Muscle of leg (tissue), 11 donors: Measurements from ENCODE around the gene KREMEN1. TPM values are rescaled to one million over a fixed set of nuclear protein-coding genes. Genes with fewer than 3 reads are reported as not detected.

Source experiments
- DNase-seq: peaks from one replicate; pipeline ENCODE4 v3.0.0; 2013
- H3K27ac ChIP-seq: one replicate; pipeline ENCODE4 v1.5.1; 2013; ENCODE audit warnings: mild to moderate bottlenecking, low read length, control low read depth
- H3K27me3 ChIP-seq: one replicate; pipeline ENCODE4 v1.6.1; 2013; ENCODE audit warnings: low read length; ENCODE audit not compliant: control insufficient read depth, insufficient read depth
- H3K36me3 ChIP-seq: one replicate; pipeline ENCODE4 v1.6.1; 2013; ENCODE audit warnings: low read length; ENCODE audit not compliant: control insufficient read depth, insufficient read depth
- H3K4me1 ChIP-seq: one replicate; pipeline ENCODE4 v1.6.1; 2013; ENCODE audit warnings: low read length; ENCODE audit not compliant: control insufficient read depth, insufficient read depth
- H3K4me3 ChIP-seq: one replicate; pipeline ENCODE4 v1.5.1; 2013; ENCODE audit warnings: low read length, control low read depth
- H3K9me3 ChIP-seq: replicated peaks from 2 replicates; pipeline ENCODE4 v1.6.1; 2013; ENCODE audit warnings: low read depth, low read length; ENCODE audit not compliant: control insufficient read depth
- WGBS: methylation state at CpG from one replicate; pipeline ENCODE4 v1.1.5; 2013; ENCODE audit warnings: missing lambda C conversion rate; ENCODE audit not compliant: insufficient coverage; 5-methylcytosine and 5-hydroxymethylcytosine counted together
- polyA plus RNA-seq, 8 donors: library from polyadenylated mRNA; unstranded; fragments of 120-200 nt; gene quantifications; one replicate each; pipeline versions ENCODE4 v1.2.1 to v1.2.3, GENCODE V29; 2013; ENCODE audit warnings: inconsistent platforms in 1 of 8, low replicate concordance in 1 of 8; ENCODE audit not compliant: insufficient read length in 8 of 8, insufficient read depth in 1 of 8
- total RNA-seq: library from RNA; stranded (reverse); fragments of 120-200 nt; gene quantifications from one replicate; pipeline ENCODE4 v1.2.4, GENCODE V29; 2013

The KREMEN1 gene
- total and polyA plus RNA-seq, 9 donors = 44.9 to 96.6 (median 86.6) TPM

GRCh38 chr22:29044657-29045176, 28.1 kb upstream of the KREMEN1 start:
- Histone ChIP-seq H3K9me3 (no peaks in the 10 kb centered on the region), H3K36me3 (peaks cover 64% of the 10 kb centered on the region), H3K27ac (no peak overlapping the region), H3K27me3 (no peaks in the 10 kb centered on the region), H3K4me1 (peaks cover 5% of the 10 kb centered on the region), H3K4me3 (no peak overlapping the region)
- DNase-seq = no peak
- 87% methylated on average over 11 of the region's 13 CpGs for WGBS

GRCh38 chr22:29048822-29049654, 23.8 kb upstream of the KREMEN1 start:
- H3K4me3 ChIP-seq = no peak overlapping the region
- H3K36me3 ChIP-seq = peaks cover 68% of the 10 kb centered on the region
- H3K27me3 ChIP-seq = no peaks in the 10 kb centered on the region
- H3K4me1 ChIP-seq = peaks cover 19% of the 10 kb centered on the region
- no peak for DNase-seq
- H3K9me3 ChIP-seq = no peaks in the 10 kb centered on the region
- 94% methylated on average over 30 of the region's 31 CpGs for WGBS
- H3K27ac ChIP-seq = no peak overlapping the region

DNA sequence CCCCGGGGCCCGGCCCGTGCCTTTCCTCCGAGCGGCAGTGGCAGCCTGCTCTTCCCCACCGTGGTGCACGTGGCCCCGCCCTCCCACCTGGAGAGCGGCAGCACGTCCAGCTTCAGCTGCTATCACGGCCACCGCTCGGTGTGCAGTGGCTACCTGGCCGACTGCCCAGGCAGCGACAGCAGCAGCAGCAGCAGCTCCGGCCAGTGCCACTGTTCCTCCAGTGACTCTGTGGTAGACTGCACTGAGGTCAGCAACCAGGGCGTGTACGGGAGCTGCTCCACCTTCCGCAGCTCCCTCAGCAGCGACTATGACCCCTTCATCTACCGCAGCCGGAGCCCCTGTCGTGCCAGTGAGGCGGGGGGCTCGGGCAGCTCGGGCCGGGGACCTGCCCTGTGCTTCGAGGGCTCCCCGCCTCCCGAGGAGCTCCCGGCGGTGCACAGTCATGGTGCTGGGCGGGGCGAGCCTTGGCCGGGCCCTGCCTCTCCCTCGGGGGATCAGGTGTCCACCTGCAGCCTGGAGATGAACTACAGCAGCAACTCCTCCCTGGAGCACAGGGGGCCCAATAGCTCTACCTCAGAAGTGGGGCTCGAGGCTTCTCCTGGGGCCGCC, 23.1 kb upstream of the KREMEN1 start:
- H3K4me1 ChIP-seq = peaks cover 26% of the 10 kb centered on the region
- no peak overlapping the region for H3K27ac ChIP-seq
- no peak for DNase-seq
- WGBS = 89% methylated on average over 38 of the region's 38 CpGs
- peaks cover 62% of the 10 kb centered on the region for H3K36me3 ChIP-seq
- no peaks in the 10 kb centered on the region for H3K9me3 ChIP-seq
- H3K27me3 ChIP-seq = no peaks in the 10 kb centered on the region
- H3K4me3 ChIP-seq = no peak overlapping the region

GRCh38 chr22:29050457-29050856, 22.4 kb upstream of the KREMEN1 start:
- Histone ChIP-seq H3K27me3 (no peaks in the 10 kb centered on the region), H3K4me3 (no peak overlapping the region), H3K9me3 (no peaks in the 10 kb centered on the region), H3K4me1 (peaks cover 31% of the 10 kb centered on the region), H3K27ac (peak overlapping the region; percentile 3), H3K36me3 (peaks cover 57% of the 10 kb centered on the region)
- no peak for DNase-seq
- WGBS = 87% methylated on average over 24 of the region's 24 CpGs

- Histone ChIP-seq H3K4me1 (peaks cover 42% of the 10 kb centered on the region), H3K27ac (no peak overlapping the region), H3K4me3 (no peak overlapping the region), H3K36me3 (peaks cover 30% of the 10 kb centered on the region), H3K9me3 (no peaks in the 10 kb centered on the region), H3K27me3 (no peaks in the 10 kb centered on the region)
- WGBS = 76% methylated on average over 4 of the region's 8 CpGs
- no peak for DNase-seq
These were observed 19.7 kb upstream of the KREMEN1 start for GRCh38 chr22:29053048-29053702.

- peaks cover 18% of the 10 kb centered on the region for H3K36me3 ChIP-seq
- no peaks in the 10 kb centered on the region for H3K9me3 ChIP-seq
- H3K4me1 ChIP-seq = peaks cover 50% of the 10 kb centered on the region
- DNase-seq = no peak
- H3K27ac ChIP-seq = peak overlapping the region; percentile 20
- H3K4me3 ChIP-seq = no peak overlapping the region
- WGBS = 83% methylated on average over 6 of the region's 10 CpGs
- no peaks in the 10 kb centered on the region for H3K27me3 ChIP-seq
These were observed 18.5 kb upstream of the KREMEN1 start for GRCh38 chr22:29054251-29054767.

- Histone ChIP-seq H3K27ac (peak overlapping the region; percentile 66), H3K36me3 (peaks cover 8% of the 10 kb centered on the region), H3K9me3 (no peaks in the 10 kb centered on the region), H3K4me1 (peaks cover 43% of the 10 kb centered on the region), H3K4me3 (no peak overlapping the region), H3K27me3 (no peaks in the 10 kb centered on the region)
- DNase-seq = peak; percentile 78
- WGBS = 35% methylated on average over 11 of the region's 14 CpGs
These were observed 17.5 kb upstream of the KREMEN1 start for GRCh38 chr22:29055192-29055830.

DNA sequence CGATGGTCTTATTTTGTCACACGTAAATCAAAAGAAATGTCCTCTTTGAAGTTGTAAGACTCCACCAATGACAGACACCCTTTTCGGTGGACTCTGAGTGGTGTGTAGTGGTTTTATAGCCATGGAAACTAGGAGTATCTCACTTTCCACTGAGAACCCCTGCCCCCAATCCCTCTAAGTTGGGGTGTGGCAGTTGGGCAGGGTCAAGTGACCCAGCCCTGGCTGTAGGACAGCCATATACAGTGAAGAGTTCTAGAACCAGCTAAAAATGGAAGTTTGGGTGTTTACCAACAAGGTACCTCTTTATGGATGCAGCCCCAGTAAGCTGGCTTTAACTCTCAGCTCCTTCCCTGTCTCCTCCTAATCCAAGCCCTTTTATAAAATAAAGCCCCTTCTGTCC, 16.4 kb upstream of the KREMEN1 start:
- Histone ChIP-seq H3K9me3 (no peaks in the 10 kb centered on the region), H3K4me3 (no peak overlapping the region), H3K27me3 (no peaks in the 10 kb centered on the region), H3K4me1 (peaks cover 38% of the 10 kb centered on the region), H3K36me3 (no peaks in the 10 kb centered on the region), H3K27ac (peak overlapping the region; percentile 13)
- no CpG with 5 or more reads among the region's 3 CpGs for WGBS
- DNase-seq = no peak

- no peaks in the 10 kb centered on the region for H3K9me3 ChIP-seq
- H3K27me3 ChIP-seq = no peaks in the 10 kb centered on the region
- no peak overlapping the region for H3K27ac ChIP-seq
- DNase-seq = no peak
- 76% methylated on average over 9 of the region's 12 CpGs for WGBS
- H3K4me1 ChIP-seq = peaks cover 35% of the 10 kb centered on the region
- H3K4me3 ChIP-seq = no peak overlapping the region
- H3K36me3 ChIP-seq = no peaks in the 10 kb centered on the region
These were observed 12.5 kb upstream of the KREMEN1 start for GRCh38 chr22:29060251-29060869.
